Measurements from ENCODE around the gene DOCK7.

Gene DOCK7

GRCh38 chr1:62448221-62448933, 239.8 kb downstream of the DOCK7 start:
- DNase-seq (ENCODE audit: low spot score) = no peak

GRCh38 chr1:62444701-62445100, 243.5 kb downstream of the DOCK7 start:
- no peak for DNase-seq (ENCODE audit: low spot score)

- no peak for DNase-seq (ENCODE audit: low spot score)
Observed at GRCh38 chr1:62439652-62440371, 248.4 kb downstream of the DOCK7 start.

- DNase-seq (ENCODE audit: low spot score) = no peak
Observed at GRCh38 chr1:62438163-62438562, 250.0 kb downstream of the DOCK7 start.

- DNase-seq (ENCODE audit: low spot score) = no peak
Observed at GRCh38 chr1:62437273-62437940, 250.8 kb downstream of the DOCK7 start.

GRCh38 chr1:62436466-62437272, 251.5 kb downstream of the DOCK7 start, which contains the start of gene USP1:
Gene USP1 (plus strand): TSS chr1:62437049. CDS start chr1:62439868, 2,819 bp downstream.
- peak; percentile 97 for DNase-seq (ENCODE audit: low spot score)

- DNase-seq (ENCODE audit: low spot score) = no peak
Observed at GRCh38 chr1:62436039-62436465, 252.1 kb downstream of the DOCK7 start.

- no peak for DNase-seq (ENCODE audit: low spot score)
Observed at GRCh38 chr1:62435231-62436038, 252.8 kb downstream of the DOCK7 start.

- no peak for DNase-seq (ENCODE audit: low spot score)
Observed at GRCh38 chr1:62434618-62435001, 253.6 kb downstream of the DOCK7 start.

GRCh38 chr1:62433861-62434617, 254.1 kb downstream of the DOCK7 start:
- no peak for DNase-seq (ENCODE audit: low spot score)

GRCh38 chr1:62429581-62429980, 258.6 kb downstream of the DOCK7 start:
- DNase-seq (ENCODE audit: low spot score) = no peak

GRCh38 chr1:62428351-62428750, 259.8 kb downstream of the DOCK7 start:
- no peak for DNase-seq (ENCODE audit: low spot score)

- no peak for DNase-seq (ENCODE audit: low spot score)
Observed at GRCh38 chr1:62426794-62427193, 261.4 kb downstream of the DOCK7 start.

GRCh38 chr1:62426237-62426636, 261.9 kb downstream of the DOCK7 start:
- DNase-seq (ENCODE audit: low spot score) = no peak

- no peak for DNase-seq (ENCODE audit: low spot score)
Observed at GRCh38 chr1:62425041-62425440, 263.1 kb downstream of the DOCK7 start.

GRCh38 chr1:62424411-62424810, 263.8 kb downstream of the DOCK7 start:
- no peak for DNase-seq (ENCODE audit: low spot score)

- no peak for DNase-seq (ENCODE audit: low spot score)
Observed at GRCh38 chr1:62423580-62424242, 264.5 kb downstream of the DOCK7 start.

GRCh38 chr1:62420214-62420613, 268.0 kb downstream of the DOCK7 start:
- DNase-seq (ENCODE audit: low spot score) = no peak

GRCh38 chr1:62417351-62417999, 270.7 kb downstream of the DOCK7 start:
- DNase-seq (ENCODE audit: low spot score) = no peak

All from LoVo (cell line).